Upper lobe of left lung (tissue), 6 donors: Measurements from ENCODE around the gene METTL22. TPM values are rescaled to one million over a fixed set of nuclear protein-coding genes. Genes with fewer than 3 reads are reported as not detected.

Experiments used
- ATAC-seq, 2 donors: fragments of 200-7000 bp; cut with Tn5 transposase; one replicate each; pipeline ENCODE4 v1.9.1; 2022; ENCODE audit warnings: mild to moderate bottlenecking in 2 of 2, moderate library complexity in 2 of 2; ENCODE audit not compliant: low FRiP score in 2 of 2
- DNase-seq, 2 donors: peaks; one replicate each; pipeline ENCODE4 v3.0.0-alpha.2; 2019 to 2020
- H3K27ac ChIP-seq, 4 donors: fragments of 200-600 bp; sonication (generic); one replicate each; pipeline ENCODE4 v1.5.1; 2016 to 2019
- H3K27me3 ChIP-seq, 4 donors: fragments of 200-600 bp; sonication (generic); one replicate each; pipeline ENCODE4 v1.5.1; 2017 to 2019
- H3K36me3 ChIP-seq, 4 donors: fragments of 200-600 bp; sonication (generic); one replicate each; pipeline ENCODE4 v1.5.1; 2016 to 2019
- H3K4me1 ChIP-seq, 4 donors: fragments of 200-600 bp; sonication (generic); one replicate each; pipeline ENCODE4 v1.5.1; 2018 to 2019
- H3K4me3 ChIP-seq, 4 donors: fragments of 200-600 bp; sonication (generic); one replicate each; pipeline ENCODE4 v1.5.1; 2017 to 2019; ENCODE audit warnings: mild to moderate bottlenecking in 2 of 4, moderate library complexity in 1 of 4
- H3K9me3 ChIP-seq, 4 donors: fragments of 200-600 bp; sonication (generic); one replicate each; pipeline ENCODE4 v1.5.1; 2018 to 2019
- EP300 ChIP-seq, 4 donors: sonication (generic); formaldehyde crosslinking; IDR thresholded peaks; one replicate each; pipeline ENCODE4 v1.5.1; 2017; ENCODE audit warnings: antibody characterized with exemption in 4 of 4, control low read depth in 2 of 4
- POLR2A ChIP-seq, 4 donors: fragments of 450-650 bp; IDR thresholded peaks; one replicate each; pipeline ENCODE4 v1.5.1; 2016 to 2017; ENCODE audit warnings: antibody characterized with exemption in 4 of 4, mild to moderate bottlenecking in 2 of 4
- POLR2AphosphoS5 ChIP-seq, 2 donors: sonication (generic); formaldehyde crosslinking; IDR thresholded peaks; one replicate each; pipeline ENCODE4 v1.5.1; 2017; ENCODE audit warnings: antibody characterized with exemption in 2 of 2
- WGBS, 2 donors: methylation state at CpG; one replicate each; pipeline ENCODE4 v1.1.5; 2017 to 2018; 5-methylcytosine and 5-hydroxymethylcytosine counted together
- total RNA-seq, 6 donors: library from RNA; depleted of rRNA in 4 of 6; stranded (reverse); fragments of >200 nt in 4 of 6; gene quantifications; one replicate each; pipeline versions ENCODE4 v1.1.0 to v1.2.1, GENCODE V29; 2016 to 2021
- TF ChIP-seq, protein P1 (sequence below), 6 experiments: fragments of 450-650 bp in 4 of 6; fragments of 200-600 bp in 2 of 6; sonication (generic) in 2 of 6; IDR thresholded peaks; one replicate each; pipeline ENCODE4 v1.5.1; 2016 to 2019; ENCODE audit warnings: antibody characterized with exemption in 6 of 6
- donor health status: DM: no; HTN: no; CAD: no; lungs with moderate emphysema.
- donor health status: DM: no; HTN: yes; CAD: no; lungs with severe emphysema.

Gene METTL22
- total RNA-seq, 6 donors from 2014 or later, result 22.3 to 118 (median 36.5) TPM

DNA sequence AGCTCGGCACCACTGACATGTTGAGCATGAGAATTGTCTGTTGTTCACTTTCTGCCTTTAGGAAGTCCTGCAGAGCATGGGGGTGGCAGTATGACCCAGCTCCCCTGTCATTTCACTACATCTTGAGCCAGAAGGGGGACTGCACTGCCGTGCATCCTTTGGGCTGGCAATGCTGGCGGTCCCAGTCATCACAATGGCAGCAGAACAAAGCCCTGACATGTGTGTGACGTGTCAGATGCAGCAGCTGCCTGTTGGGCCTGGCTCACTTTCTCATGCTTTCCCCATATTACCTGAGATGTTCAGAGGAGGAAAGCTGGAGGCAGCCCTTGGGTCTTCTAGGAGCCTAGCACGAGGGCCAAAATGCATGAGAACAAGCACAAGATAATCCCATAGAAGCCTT, 46.6 kb downstream of the METTL22 start:
- no peaks in the 10 kb centered on the region for H3K4me1 ChIP-seq
- H3K4me3 ChIP-seq, result no peak overlapping the region
- TF ChIP-seq EP300 (IDR thresholded peaks at IDR 0.05) (no peak), POLR2AphosphoS5 (IDR thresholded peaks at IDR 0.05) (no peak), POLR2A (IDR thresholded peaks at IDR 0.05) (no peak)
- TF ChIP-seq, protein P1, sequence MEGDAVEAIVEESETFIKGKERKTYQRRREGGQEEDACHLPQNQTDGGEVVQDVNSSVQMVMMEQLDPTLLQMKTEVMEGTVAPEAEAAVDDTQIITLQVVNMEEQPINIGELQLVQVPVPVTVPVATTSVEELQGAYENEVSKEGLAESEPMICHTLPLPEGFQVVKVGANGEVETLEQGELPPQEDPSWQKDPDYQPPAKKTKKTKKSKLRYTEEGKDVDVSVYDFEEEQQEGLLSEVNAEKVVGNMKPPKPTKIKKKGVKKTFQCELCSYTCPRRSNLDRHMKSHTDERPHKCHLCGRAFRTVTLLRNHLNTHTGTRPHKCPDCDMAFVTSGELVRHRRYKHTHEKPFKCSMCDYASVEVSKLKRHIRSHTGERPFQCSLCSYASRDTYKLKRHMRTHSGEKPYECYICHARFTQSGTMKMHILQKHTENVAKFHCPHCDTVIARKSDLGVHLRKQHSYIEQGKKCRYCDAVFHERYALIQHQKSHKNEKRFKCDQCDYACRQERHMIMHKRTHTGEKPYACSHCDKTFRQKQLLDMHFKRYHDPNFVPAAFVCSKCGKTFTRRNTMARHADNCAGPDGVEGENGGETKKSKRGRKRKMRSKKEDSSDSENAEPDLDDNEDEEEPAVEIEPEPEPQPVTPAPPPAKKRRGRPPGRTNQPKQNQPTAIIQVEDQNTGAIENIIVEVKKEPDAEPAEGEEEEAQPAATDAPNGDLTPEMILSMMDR (IDR thresholded peaks at IDR 0.05), result no peak
- no peak overlapping the region for H3K27ac ChIP-seq
- H3K36me3 ChIP-seq, result peaks cover 0 to 17% (median 7%) of the 10 kb centered on the region in 4 donors
- no peaks in the 10 kb centered on the region for H3K9me3 ChIP-seq
- 86 to 90% methylated on average over 4 to 5 of the region's 5 CpGs for WGBS, 2 donors
- ATAC-seq (no peak), DNase-seq (no peak)
- H3K27me3 ChIP-seq, result no peaks in the 10 kb centered on the region

DNA sequence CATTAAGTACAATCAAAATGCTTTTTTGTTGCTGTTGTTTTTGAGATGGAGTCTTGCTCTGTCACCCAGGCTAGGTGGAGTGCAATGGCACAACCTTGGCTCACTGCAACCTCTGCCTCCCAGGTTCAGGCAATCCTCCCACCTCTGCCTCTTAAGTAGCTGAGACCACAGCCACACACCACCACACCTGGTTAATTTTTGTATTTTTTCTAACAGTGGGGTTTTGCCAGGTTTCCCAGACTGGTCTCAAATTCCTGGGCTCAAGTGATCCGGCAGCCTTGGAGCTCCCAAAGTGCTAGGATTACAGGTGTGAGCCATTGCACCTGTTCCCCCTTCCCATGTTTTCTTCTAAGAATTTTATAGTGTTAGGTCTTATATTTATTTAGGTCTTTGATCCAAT, 48.0 kb downstream of the METTL22 start:
- ATAC-seq (no peak), DNase-seq (no peak)
- no peaks in the 10 kb centered on the region for H3K9me3 ChIP-seq
- H3K4me3 ChIP-seq, result no peak overlapping the region
- H3K4me1 ChIP-seq, result peaks cover 0 to 7% (median 4%) of the 10 kb centered on the region in 4 donors
- peaks cover 0 to 11% (median 5%) of the 10 kb centered on the region in 4 donors for H3K36me3 ChIP-seq
- no peak overlapping the region for H3K27ac ChIP-seq
- TF ChIP-seq POLR2A (IDR thresholded peaks at IDR 0.05) (no peak), POLR2AphosphoS5 (IDR thresholded peaks at IDR 0.05) (no peak)
- WGBS, 2 donors, result 79 to 88% methylated on average over 1 of the region's 1 CpG
- H3K27me3 ChIP-seq, result no peaks in the 10 kb centered on the region

DNA sequence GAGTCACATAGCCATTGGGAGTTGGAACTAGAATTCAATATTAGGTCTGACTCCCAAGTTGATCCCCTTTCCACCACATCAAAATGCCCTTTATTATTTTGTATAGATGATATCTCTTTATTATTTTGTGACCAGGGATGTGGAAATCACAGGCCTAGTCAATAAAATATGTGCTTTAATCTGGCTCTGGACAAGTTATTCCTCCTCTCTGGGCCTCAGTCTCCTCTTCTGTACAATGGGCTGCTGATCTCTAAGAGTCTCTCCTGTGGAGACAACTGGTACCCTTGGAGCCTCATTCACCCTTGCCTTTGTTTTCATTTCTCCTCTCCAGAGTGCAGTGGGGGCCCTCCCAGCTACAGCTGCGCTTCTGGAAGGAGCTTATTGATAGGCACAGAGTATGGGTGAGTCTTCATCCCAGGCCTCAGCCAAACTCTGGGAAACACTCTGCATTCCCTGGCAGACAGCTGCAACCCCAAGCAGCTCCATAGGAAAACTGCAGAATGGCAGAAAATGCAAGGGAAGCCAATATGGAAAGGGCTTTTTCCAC, 48.6 kb downstream of the METTL22 start:
- Histone ChIP-seq H3K36me3 (peaks cover 0 to 7% (median 2%) of the 10 kb centered on the region in 4 donors), H3K9me3 (no peaks in the 10 kb centered on the region), H3K4me3 (no peak overlapping the region), H3K4me1 (peaks cover 5 to 11% (median 10%) of the 10 kb centered on the region in 4 donors), H3K27ac (no peak overlapping the region), H3K27me3 (no peaks in the 10 kb centered on the region)
- TF ChIP-seq POLR2A (IDR thresholded peaks at IDR 0.05) (no peak), POLR2AphosphoS5 (IDR thresholded peaks at IDR 0.05) (no peak), EP300 (IDR thresholded peaks at IDR 0.05) (no peak)
- TF ChIP-seq, protein P1 (IDR thresholded peaks at IDR 0.05), result no peak
- ATAC-seq (no peak), DNase-seq (no peak)
- 80 to 86% methylated on average over 1 of the region's 1 CpG for WGBS, 2 donors

DNA sequence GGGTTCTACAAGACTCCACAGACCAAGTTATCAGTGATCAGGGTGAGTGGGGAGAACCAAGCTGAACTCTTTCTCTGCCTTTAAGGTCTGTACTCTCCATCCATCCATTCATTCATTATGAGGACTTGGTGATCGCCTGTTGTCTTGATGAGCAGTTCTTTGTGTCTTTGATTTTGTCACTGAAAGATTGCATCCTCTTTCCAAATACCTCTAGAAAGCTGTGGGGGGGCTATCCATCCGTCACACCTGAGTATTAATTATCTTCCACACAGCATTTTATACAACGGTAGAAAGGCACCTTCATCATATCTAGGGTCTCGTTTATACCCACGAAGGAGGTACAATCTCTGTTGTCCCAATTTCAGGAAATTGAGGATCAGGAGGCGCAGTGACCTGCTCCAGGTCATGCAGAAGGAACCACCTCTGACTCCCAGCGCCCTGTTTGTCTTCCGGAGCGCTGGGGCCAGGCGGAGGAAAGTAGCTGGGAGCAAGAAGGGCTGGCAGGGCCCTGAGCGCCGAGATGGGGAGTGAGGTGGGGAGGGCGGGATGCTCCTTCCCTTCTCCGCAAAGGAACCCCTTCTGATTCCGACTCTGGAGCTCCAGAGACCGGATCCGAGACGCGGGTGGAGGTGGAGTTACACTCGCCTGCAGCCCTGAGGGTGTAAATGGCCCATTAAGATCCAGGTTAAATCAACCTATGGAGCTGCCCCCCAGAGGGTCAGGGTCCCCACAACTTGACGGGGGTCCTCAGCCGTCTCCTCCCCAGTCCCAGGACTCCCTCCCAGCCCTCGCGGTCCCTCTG, 52.3 kb downstream of the METTL22 start:
- TF ChIP-seq, protein P1 (IDR thresholded peaks at IDR 0.05), result no peak
- TF ChIP-seq POLR2A (IDR thresholded peaks at IDR 0.05) (no peak), EP300 (IDR thresholded peaks at IDR 0.05) (no peak)
- no peak for DNase-seq
- H3K27me3 ChIP-seq, result no peaks in the 10 kb centered on the region
- peaks cover 7 to 15% (median 13%) of the 10 kb centered on the region in 4 donors for H3K4me1 ChIP-seq
- H3K4me3 ChIP-seq, result peak overlapping the region; percentile 52 to 75 (median 60)
- ATAC-seq, result peak; percentile 54 to 64
- no peaks in the 10 kb centered on the region for H3K36me3 ChIP-seq
- 16 to 18% methylated on average over 19 to 23 of the region's 24 CpGs for WGBS, 2 donors
- peak overlapping the region in 2 of 4 donors; percentile 38 to 65 for H3K27ac ChIP-seq
- no peaks in the 10 kb centered on the region for H3K9me3 ChIP-seq

DNA sequence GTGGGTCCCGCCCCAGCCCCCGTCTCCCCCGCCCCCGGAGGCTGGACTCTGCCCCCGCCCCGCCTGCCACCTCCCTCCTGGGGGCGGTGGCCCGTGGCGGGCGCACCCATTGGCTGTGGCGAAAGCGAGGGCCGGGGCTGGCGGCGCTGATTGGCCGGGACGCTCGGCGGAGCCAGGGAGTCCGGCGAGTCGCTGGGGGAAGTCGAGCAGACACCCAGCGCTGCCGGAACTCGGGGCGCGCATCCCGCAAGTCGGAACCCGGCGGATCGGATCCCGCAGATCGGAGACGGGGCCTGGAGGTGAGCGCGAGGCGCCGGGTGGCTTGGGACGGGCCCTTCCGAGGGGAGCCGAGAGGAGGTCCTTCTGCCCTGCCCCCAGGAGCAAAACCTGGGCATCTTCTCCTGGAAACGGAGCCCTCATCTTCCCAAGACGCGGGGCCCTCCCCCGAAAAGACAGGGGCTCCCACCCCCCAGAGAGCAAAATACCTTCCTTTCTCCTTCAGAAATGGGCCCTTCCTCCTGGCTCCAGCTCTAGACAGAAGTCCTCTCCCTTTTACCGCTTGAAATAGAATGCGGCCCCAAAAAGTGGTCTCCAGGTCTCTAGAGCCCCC, 53.0 kb downstream of the METTL22 start, which contains the start of gene ABAT:
TSS of gene ABAT (plus strand) at position 205 of the 610 bp plus-strand sequence. CDS start 61,123 bp downstream, outside the sequence.
- no peaks in the 10 kb centered on the region for H3K9me3 ChIP-seq
- 15 to 28% methylated on average over 5 to 9 of the region's 49 CpGs for WGBS, 2 donors
- peak within 1 kb of the TSS in 2 of 4 donors; percentile 38 to 65 for H3K27ac ChIP-seq
- ATAC-seq, result peak; percentile 98 to 100
- DNase-seq, result peak; percentile 92 to 98
- peak within 1 kb of the TSS; percentile 54 to 75 (median 66) for H3K4me3 ChIP-seq
- TF ChIP-seq, protein P1 (IDR thresholded peaks at IDR 0.05), result no peak
- peak in 1 of 4 donors; percentile 17 for TF ChIP-seq EP300 (IDR thresholded peaks at IDR 0.05)
- TF ChIP-seq POLR2A (IDR thresholded peaks at IDR 0.05), result peak in 1 of 4 donors; percentile 66
- peak in 1 of 2 donors; percentile 61 for TF ChIP-seq POLR2AphosphoS5 (IDR thresholded peaks at IDR 0.05)
- H3K4me1 ChIP-seq, result peaks cover 7 to 15% (median 13%) of the 10 kb centered on the region in 4 donors
- no peaks in the 10 kb centered on the region for H3K36me3 ChIP-seq
- no peaks in the 10 kb centered on the region for H3K27me3 ChIP-seq
